GM12865 (cell line): ENCODE measurements around the gene UNCX.

Experiments used
- DNase-seq: peaks from one replicate; pipeline ENCODE4 v3.0.0; 2010; ENCODE audit warnings: low read depth
- H3K4me3 ChIP-seq: 2 replicates; pipeline ENCODE4 v1.5.1; 2011; ENCODE audit warnings: mild to moderate bottlenecking, low read depth, low read length, control low read depth
- TF ChIP-seq, protein P1 (sequence below): IDR thresholded peaks from 2 replicates; pipeline ENCODE4 v1.5.1; 2011; ENCODE audit warnings: low read length, control low read depth, low read depth, inconsistent platforms; ENCODE audit not compliant: insufficient read depth; ENCODE audit errors: missing control alignments

Gene UNCX

DNA sequence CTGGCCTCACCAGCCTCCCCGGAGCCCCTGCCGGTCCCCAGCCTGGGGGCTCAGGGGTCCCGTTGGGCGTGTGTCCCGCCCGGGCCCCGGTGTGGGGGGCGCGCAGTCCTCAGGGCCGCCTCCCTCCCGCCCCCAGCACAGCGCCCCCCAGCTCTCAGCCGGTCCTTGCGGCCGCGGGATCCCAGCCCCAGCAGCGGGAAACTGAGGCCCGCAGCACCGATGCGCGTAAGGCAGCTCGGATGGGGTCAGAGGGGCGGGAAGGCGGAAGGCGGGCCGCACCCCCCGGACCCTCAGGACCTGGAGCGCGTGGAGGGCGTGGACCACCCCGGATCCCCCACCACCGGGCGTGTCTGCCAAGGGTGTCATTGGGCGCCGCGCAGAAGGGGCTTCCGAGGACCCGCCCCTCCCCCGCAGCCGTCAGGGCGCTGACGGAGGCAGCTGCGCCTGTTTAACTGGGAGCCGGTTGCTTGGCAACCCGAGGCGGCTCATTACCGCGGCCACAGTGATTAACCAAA lies 14.9 kb downstream of the UNCX start:
- no peak overlapping the region for H3K4me3 ChIP-seq
- no peak for DNase-seq
- TF ChIP-seq, protein P1, sequence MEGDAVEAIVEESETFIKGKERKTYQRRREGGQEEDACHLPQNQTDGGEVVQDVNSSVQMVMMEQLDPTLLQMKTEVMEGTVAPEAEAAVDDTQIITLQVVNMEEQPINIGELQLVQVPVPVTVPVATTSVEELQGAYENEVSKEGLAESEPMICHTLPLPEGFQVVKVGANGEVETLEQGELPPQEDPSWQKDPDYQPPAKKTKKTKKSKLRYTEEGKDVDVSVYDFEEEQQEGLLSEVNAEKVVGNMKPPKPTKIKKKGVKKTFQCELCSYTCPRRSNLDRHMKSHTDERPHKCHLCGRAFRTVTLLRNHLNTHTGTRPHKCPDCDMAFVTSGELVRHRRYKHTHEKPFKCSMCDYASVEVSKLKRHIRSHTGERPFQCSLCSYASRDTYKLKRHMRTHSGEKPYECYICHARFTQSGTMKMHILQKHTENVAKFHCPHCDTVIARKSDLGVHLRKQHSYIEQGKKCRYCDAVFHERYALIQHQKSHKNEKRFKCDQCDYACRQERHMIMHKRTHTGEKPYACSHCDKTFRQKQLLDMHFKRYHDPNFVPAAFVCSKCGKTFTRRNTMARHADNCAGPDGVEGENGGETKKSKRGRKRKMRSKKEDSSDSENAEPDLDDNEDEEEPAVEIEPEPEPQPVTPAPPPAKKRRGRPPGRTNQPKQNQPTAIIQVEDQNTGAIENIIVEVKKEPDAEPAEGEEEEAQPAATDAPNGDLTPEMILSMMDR = no peak

DNA sequence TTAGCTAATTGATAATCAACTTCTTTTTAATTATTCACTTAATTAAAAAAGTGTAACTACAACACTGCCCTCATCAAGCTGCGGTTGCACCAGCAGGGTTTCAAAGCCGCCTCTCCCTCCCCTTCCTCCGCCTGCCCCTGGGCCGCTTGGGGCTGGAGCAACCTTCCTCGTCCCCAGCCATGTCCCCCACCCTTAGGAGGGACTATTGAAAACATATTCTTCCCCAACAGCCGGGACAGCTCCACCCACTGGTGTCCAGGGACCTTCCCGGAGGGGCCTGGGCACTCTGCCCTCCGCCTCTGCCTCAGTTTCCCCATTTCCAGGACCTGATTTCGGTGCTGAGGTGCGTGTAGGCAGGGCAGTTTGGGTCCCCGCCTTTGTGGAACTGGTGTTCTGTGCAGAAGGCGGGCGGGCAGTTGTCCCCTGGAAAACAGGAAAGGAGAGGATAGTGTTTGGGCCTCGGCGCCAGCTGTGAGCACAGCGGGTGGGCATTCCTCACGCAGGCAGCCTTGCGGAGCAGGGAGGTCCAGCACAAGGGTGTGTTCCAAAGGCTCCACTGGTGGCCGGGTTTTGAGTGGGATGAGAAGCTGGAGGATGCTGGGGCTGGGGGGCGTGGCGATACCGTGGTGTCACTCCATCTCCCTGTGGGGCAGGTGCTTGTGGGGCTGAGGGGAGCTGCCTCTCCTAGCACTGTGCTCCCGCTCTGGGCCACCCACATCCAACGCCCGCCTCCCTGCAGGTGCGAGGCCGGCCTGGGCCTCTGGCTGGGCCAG lies 15.7 kb downstream of the UNCX start:
- no peak overlapping the region for H3K4me3 ChIP-seq
- TF ChIP-seq, protein P1 = no peak
- no peak for DNase-seq

DNA sequence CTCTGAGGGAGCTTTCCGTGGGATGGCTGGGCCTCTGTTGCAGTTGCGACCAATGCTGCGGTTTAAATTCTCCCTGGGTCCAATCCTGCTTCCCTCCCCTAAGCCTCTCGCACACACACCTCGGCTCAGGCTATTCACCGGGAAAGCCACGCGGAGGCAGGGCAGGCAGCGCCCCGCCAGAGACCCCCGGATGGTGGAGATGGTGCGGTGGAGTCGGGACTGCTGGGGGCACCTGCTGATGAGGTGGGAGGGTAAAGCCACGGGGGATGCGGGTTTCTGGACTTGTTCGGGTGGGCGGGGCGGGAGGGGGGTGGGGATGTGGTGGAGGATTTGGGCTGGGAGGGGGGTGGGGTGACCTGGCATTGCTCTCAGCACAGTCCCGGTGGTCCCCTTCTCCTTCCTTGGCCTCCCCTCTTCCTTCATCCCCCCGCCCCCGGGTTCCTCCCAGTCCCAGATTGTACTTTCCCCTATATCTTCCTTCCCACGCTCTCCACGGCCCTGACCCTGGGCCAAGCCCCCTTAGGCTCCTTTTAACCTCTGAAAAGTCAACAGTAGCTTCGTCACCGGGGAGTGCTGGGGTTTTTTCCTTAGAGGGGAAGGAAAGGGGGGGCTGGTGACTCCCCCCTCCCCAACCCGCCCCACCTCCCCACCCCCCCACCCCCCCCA lies 16.4 kb downstream of the UNCX start:
- no peak overlapping the region for H3K4me3 ChIP-seq
- no peak for DNase-seq
- TF ChIP-seq, protein P1 = no peak

DNA sequence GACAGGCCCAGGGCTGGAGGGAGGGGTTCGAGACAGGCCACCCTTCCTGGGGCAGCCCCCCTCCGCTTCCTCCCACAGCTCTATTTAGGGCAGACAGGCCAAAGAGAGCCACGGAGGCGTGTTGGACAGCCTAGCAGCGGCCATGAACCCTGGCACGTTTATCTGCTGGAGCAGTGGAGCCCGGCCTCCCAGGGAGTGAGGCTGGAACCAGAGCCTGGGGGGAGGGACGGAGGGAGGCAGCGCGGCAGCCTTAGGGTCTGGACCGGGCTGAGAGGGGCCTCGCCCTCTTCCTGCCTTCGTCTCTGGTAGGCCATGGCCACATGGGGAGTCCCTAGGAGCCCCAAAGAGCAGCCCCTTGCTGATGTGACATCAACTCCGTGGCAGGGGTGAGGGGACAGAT lies 17.1 kb downstream of the UNCX start:
- TF ChIP-seq, protein P1 = no peak
- no peak for DNase-seq
- no peak overlapping the region for H3K4me3 ChIP-seq

DNA sequence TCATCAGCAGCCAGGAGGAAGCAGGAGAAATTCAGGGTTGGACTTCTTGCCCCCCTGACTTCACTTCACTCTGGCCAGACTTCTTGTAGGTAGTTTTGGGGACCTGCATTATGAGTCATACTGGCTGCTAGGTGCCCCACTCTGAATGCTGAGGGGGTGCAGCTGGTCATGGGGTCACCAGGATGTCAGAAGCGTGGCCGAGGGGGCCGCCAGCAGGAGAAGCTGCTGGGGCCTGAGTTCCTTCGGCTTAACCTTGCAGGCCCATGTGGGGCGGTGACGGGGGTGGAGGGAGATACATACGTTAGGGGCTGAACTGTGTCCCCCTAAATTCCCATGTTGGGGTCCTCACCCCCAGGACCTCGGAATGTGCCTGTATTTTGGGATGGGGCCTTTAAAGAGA lies 18.2 kb downstream of the UNCX start:
- TF ChIP-seq, protein P1 = no peak

DNA sequence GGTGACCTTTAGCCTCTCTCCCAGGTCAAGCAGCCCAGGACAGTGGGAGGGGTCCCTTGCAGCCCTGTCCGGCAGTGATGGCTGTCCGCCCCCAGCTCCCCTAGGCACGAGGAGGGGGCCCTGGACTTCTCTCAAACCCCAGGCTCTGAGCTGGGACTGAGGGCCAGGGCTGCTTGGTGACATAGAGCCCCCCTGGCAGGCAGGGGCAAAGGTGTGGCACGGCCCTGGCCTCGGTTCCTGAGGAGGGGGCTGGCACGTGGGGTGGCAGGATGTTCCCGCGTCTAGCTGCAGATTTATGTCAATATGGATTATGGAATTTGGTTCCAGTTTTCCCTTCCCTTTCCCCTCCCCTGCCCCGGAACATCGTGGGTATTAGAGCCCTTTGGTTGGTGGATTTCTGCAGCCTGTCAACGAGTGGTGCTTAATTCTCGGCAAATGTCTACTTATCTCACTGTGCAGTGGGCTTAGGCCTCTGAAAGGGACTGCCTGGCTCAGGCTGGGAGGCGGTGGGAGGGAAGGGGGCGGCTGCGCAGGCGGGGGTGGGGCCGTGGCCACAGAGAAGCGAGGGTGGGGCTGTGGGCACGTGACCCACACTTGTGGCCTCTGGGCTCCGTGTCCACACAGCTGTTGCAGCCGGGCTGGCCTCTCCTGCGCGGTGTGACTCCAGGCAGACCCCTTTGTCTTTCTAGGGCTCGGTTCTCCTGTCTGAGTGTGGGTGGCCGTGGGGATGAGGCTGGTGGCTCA lies 19.3 kb downstream of the UNCX start:
- H3K4me3 ChIP-seq = no peak overlapping the region
- no peak for DNase-seq
- TF ChIP-seq, protein P1 = no peak

More for the DNA sequence above, 18.2 kb downstream of the UNCX start:
- no peak for DNase-seq
- no peak overlapping the region for H3K4me3 ChIP-seq
